GM19023 (cell line): ENCODE measurements around the gene OBP2B.
"Not testable (repeated sequence)": the region's sequence is repeated elsewhere in the genome, so short reads cannot be mapped to it uniquely, and the experiment has no call there.

Experiments used
- ATAC-seq: cut with Tn5 transposase; IDR thresholded peaks from one replicate; pipeline ENCODE4 v1.9.1; 2021; ENCODE audit warnings: mild to moderate bottlenecking, moderate library complexity; ENCODE audit not compliant: unreplicated experiment

The OBP2B gene

DNA sequence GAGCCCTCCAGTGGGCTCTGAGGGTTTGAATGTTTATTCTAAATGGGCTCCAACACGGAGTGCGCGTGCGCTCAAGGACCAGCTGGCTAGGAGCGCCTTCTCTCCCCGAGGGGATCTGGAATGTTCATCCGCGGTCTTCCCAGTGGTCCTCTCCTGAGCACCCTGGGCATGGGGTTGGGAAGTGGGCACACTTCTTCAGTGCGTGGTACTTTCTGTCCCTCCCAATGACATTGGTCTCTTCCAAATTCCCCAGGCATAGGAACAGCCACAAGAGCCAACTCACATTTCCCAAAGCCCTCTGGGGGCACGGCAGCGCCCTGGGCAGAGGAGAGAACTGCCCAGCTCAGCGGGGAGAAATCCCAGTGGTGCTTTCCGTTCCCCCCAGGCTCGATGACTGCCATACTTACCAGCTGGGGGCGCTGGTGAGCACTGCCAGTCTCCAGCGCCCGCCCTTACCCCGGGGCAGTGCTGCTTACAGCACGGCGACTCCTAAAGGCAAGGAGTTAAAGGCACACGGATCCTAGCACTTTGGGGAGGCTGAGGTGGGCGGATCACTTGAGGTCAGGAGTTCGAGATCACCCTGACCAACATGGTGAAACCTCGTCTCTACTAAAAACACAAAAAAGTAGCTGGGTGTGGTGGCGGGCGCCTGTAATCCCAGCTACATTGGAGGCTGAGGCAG lies 29.9 kb upstream of the OBP2B start:
- no peak for ATAC-seq

DNA sequence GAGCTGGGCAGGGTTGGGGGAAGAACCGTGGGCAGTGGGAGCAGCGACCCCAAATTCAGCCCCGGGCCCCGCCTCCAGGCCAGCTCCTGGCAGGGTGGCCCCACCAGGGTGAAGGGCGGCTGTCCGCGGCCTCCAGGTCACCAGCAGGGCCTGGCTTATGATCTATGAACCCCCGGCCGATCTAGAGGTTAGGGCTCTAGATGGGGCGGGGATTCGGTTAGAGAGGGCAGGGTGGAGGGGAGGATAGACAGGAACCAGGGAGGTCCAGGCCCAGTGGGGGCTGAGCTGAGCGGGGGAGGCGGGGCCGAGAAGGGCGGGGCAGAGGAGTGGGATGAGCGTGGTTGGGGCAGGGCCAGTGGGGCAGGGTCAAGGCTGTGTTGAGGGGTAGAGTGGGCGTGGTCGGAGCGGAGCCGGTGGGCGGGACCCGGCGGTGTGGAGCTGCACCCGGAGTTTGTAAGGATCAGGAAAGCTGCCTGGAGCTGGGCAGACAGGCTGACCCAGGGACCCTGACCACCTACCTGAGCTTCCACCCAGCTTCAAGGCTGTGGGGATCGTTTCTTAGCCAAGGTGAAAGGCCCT lies 29.3 kb upstream of the OBP2B start:
- no peak for ATAC-seq

DNA sequence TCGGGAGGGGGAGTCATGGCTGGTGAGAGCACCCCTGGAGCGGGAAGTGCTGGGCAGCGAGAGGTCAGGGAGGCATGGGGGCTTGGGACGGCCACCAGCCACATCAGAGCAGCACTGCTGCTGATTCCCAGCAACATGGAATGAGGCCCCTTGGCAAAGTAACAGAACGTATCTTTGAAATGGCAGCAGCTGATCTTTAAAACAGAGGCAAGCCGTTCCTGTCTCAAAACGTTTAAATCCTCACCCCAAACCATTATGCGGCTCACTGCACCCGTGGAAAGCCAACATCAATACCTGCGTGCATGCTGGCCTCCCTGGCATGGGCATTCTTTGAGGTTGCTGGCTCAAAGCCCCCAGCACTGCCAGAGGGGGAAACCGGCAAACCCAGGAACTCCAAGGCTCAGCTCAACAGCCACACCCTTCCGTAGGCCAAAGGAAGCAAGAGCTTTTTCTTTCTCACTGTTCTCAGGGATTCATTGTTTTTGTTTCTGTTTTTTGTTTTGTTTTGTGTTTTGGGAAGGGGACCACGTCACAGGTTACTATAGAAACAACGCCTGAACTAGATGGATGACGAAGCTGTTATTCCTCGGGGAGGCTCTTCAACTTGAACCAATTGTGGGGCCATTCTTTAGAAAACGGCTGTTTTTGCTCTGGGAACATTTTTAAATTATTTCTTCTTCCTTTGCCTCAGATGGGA lies 28.1 kb upstream of the OBP2B start:
- ATAC-seq: no peak

DNA sequence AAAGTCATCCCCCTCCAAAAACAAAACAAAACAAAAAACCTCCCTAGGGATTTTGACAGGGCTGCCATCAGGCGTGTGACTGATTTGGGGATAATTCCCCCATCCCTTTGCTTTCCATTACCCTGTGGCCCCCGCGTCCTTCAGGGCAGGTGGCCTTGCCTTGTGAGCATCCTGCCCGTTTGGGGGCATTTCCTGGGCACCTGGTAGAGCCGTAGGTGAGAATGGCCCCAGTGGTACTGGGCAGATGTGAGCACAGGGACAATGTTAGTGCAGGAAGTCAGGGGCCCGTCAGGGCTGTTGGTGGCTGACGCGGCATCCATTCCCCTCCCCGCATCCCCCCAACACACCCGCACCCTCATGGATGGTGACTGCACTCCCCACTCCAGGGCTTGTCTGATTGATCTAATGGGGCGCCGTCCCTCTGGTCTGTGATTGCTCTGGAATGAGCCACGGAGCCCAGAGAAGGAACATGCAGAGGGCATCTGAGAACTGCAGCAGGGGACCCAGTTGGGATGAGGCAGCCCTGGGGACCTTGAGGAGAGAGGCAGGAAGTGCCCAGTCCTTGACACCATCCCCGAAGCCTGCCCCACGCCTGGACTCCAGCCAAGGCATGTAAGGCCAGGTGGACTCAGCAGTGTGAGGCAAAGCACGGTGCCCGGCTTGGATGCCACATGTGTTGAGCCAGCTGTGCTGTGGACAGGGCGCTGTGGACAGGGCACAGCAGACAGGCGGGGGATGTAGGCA lies 27.4 kb upstream of the OBP2B start:
- not testable (repeated sequence) for ATAC-seq

DNA sequence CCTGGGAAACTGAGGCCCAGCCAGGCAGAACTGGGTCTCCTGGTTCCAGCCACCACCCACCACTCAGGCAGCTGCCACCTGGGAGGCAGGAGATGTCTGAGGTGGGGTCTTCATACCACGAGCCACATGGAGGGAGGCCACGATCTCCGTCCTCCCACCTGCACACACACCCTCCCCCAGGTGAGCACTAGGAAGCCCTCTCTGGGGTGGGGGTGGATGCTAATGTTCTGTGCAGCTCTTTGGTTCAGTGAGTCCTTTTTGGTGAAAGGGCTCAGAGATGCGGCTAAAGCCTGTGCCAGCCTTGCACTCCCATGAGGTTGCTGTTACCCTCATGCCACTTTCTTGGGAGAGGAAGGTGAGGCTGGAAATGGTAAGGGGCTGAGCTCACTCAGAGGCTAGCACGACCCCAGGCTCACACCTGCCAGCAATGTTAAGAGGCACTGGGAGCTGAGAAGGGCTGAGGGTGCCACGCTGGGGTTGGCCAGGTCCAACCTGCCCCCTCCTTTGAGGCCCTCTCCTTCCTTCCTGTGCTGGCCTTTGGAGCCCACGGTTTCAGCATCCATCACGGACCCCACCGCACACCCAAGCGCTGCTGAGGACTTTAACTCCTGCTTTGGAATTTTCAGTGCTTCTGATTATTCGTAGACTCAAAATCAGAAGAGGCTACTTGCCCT lies 26.6 kb upstream of the OBP2B start:
- no peak for ATAC-seq

DNA sequence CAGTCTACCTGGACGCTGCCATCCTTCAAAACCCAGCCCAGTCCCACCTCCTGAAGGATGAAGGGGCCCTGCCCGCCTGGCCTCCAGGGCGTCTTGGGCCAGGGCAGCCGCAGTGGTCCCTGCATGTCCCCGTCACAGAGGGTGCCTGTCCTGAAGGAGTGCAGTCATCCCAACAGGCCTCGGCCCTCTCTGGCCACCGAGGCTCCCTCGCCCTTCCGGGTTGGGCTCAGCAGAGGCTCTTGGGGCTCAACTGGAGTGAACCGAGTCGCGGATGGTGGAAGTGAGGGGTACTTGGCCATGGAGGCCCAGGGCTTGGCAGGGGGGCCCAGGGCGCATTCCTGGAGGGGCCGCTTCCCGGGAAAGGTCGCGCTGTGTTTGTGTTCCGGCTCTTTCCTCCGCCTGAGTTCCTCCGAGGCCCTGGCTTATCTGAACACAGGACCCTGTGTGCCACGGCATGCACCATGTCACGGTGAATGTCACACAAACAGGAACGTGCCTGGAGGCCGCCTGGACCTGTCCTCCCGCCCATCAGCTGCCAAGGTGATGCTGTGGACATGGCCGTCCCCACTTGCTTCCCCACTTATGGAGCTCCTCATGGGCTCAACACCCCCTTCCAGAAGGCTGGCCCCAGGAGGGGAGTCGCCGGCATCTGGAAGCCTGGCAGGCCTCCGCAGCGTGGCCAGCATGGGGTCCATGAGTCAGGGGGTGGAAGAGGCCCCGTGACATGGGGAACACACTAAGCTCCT lies 25.7 kb upstream of the OBP2B start:
- no peak for ATAC-seq

DNA sequence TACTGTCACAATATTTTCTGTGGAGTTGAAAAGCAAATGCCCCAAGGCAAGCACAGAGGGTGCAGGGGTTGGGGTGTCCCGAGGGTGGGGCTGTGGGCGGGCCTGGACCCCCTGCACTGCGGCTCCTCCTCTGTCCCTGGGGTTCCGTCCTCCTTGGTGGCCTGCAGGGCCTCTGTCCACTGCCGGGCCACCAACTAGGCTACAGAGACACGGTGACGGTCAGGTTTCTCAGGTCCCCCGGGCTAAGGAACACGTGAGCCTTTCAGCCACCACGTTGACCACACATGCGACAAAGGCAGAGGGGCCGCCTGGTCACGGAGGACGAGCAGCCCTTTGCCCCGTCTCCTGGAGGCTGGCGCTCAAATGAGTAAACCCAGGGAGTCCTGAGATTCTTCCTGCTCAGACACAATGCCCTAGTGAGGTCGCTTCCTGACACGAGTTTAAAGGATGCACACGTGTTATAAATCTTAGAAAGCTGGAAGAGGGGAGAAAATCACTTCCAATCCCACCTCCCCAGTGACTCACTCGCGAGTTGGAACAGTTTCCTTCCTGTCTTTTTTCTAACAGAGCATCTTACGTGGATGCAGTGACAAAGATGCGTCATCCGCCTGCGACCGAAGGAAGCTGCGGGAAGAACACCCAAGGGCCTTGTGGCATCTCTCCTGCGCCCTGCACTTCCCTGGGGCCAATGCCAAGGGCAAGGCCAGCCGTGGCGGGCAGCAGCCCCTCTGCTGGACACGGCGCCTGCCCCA lies 24.8 kb upstream of the OBP2B start:
- ATAC-seq: no peak

DNA sequence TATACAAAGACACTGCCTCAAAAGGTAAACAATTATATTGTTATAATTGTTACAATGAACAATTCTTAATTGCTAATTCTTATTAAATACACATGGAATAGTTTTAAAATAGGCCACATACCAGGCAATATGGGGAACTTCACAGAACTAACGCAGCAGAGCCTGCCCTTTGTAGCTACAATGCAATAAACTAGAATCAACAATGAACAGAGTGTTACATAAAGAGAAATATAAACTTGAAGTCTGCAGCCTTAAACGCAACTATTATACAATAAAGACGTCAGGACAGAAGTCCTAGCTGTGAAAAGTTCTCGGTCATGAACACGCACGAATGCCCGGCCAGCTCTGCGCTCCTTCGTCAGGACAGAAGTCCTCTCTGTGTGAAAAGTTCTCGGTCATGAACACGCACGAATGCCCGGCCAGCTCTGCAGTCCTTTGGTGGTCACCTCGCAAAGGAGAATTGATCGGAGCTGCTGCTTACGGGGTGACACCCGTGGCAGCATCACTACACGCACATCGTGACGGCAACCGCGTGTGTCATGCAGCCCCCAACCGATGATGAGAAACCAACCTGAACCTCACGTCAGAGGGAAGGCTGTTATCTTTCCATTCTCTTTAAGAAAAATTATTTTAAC lies 23.0 kb upstream of the OBP2B start:
- ATAC-seq: not testable (repeated sequence)

DNA sequence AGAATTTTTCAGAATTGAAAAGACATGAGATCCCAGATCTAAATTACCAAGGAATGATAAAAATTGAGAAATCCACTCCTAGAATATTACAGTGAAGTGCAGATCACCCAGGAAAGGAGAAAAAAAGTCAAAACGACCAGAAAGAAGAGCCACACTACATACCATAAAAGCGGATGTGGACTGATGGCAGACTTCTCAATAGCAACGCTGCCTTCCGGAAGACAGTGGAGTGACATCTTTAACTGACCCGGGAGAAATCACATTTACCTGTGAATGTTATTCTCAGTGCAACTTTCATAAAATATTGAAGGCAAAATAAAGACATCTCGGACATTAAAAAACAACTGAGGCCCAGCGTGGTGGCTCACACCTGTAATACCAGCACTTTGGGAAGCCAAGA lies 21.5 kb upstream of the OBP2B start:
- not testable (repeated sequence) for ATAC-seq

DNA sequence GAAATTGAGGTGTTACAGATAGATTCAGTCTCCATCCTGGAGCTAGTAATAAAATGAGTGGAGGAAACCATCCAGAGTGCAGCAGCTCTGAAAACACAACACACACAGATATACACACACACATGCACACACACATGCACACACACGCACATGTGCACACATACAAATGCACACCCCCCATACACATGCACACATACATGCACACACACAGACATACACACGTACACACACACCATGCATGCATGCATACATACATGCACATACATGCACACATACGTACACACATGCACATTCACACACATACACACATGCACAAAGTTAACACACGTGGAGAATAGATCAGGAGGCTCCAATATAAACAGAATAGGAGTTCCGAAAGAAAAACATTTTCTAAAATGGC lies 21.0 kb upstream of the OBP2B start:
- no peak for ATAC-seq

DNA sequence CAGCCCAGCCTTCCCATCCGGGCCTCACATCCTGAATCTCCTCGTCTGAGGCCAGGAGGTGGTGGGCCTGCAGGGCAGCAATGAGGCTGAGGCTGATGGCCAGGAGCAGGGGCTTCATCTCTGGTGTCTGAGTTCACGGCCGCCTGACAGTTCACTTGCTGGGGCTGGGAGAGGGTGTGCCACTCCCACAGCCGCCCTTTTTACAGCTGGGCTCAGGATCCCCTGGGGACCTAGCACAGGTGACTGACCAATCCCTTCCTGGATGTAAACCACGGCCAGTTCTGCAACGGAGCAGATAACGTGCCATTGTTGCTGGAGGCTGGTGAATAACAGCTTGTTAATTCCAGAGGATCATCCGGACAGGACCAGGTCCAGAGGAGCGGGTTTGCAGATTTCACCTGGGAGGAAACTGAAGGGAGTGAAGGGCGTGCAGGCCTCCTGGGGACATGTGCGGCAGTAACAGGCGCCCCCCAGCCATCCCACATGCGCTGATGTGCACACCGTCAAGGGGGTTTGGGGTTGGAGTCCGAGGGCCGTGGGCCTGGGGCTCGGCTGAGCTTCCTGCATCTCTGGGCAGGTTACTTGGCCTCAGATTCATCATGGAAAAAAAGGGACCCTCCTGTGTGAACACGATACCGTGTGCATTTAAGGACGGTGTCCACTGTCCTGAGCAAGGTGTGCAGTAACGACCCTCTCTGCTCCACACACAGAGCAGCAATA lies 19.6 kb upstream of the OBP2B start:
- not testable (repeated sequence) for ATAC-seq

DNA sequence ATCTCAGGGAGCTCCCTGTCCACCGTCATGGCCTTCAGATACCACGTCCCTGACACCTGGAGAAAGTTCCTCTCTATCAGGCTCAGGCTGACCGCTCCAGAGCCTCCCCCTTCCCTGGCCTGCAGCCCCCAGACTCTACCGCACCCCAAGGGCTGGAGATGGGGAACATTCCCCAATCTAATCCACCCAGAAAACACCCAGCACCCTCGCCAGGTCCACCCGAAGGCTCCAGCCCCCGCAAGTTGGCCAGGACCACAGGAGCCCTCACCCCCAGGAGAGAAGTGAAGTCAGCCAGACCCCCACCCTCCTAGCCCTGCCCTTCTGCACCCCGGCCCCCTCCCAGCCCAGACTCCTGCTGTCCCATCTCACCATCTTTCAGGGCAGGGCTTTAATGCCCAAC lies 18.9 kb upstream of the OBP2B start:
- ATAC-seq: not testable (repeated sequence)

DNA sequence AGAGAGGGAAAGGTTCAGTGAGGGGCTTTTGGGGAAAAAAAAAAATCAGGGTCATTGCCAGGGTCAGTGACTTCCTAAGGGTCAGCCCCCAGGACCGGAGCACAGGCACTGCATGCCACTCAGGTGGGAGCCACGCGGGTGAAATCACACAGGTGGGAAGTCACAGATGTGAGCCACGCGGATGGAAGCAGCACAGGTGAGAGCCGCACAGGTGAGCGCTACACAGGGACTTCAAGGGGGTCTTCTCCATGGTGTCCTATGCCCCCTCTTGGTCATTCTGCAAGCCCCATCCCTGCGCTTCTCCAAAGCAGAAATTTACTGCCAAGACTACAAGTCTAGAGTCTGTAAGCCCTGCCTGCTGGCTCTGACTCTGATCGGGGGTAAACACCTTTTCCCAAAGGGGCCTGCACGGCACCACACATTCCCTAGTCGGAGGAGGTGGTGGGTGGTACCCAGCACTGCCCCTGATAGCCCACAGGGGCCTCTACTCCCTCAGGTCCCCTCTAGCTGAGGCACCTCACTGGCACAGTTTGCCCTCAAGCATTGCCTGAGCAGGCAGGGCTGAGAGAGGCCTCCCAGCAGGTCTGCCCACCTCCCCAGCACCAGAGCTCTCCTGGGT lies 18.3 kb upstream of the OBP2B start:
- no peak for ATAC-seq

DNA sequence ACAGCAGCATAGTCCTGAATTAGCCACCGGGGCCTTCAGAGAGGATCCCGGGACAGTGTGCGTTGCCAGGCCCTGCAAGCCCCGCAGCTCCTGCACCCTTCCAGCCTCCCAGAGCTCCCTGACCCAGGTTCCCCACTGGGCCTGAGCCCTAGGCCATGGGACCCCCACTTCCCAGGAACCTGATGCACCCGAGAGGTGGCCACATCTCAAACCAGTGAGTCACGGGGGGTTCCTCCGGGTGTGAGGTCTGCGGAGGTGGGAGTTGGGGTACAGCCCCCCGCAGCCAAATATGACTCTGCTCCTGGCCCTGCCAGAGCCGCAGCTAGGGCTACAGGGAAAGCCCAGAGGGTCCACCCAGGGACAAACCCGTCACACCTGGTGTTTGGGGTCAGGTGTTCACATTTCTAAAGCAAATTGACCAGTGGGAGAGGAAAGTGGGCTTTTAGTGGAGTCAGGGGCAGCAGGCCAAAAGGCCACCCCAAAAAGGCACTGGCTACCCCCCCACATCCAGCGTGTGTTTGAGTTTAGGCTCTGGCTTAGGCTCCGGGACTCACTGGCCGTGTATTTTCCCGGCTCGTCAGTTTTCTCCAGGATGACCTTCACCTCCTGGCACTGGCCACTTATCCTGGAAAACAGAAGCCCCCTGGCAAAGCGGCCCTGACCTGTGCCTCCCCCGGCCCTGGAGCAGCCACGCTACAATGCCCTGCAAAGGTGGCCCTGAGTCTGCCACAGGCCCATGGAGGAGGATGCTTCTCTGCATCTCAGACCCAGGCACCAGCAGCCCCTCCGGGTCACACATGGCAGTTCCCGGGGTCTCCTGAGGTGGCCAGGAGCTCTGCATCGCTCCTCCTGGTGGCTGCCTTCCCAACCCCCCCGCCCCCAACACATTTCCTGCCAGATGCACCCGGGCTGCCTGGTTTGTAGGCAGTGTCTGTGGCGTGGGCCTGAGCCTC lies 17.4 kb upstream of the OBP2B start:
- ATAC-seq: no peak

DNA sequence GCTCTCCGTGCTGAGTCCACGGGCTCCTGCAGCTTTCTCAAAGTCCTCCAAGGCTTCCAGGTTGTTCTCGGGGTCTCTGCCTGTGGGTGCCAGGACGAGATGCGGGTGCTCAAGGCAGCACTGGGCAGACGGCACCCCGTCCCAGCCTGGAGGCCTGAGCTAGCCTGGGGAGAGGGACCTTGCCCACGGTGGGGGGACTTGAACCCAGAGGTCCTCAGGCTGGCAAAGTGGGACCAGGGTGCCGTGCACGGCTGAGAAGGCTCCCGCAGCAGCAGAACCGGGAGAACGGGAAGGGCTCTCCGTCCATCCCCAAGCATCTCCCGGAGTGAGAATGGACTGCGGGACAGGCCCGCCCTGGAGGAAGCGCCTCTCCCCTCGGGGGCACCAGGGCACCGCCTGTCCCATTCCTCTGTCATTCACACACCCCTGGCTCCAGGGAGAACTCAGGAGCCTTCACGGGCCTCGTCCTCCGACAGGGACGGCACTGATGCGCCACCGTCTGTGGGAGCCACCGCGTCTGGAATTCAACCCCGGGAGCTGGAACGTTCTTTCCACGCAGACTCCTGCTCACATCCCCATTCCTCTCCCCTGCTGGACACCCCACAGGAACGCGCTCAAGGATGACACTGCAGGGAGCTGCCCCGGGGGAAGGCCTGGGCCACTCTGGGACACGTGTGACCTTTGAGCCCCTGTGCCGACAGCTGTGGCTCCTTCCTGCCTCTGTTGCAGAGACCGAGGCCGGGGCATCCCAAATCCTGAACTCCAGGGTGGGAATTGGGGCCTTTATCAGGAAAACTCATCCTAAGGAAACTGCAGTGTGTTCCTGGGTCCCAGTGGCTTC lies 16.3 kb upstream of the OBP2B start:
- ATAC-seq: no peak

DNA sequence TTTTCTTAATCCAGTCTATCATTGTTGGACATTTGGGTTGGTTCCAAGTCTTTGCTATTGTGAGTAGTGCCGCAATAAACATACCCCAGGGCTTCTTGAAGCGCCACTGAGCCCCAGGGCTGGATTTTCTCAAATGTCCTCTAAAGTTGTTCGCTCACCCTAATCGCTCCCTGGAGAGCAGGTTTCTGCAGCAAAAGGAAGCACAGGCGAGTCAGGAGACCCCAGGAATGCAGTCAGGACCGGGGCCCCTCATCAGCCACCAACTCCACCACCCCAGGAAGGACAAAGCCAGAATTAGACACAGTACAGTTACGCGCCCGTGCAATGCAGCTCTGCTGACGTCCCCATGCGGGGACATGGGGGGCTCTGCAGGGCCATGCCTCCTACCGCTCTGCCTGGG lies 15.7 kb upstream of the OBP2B start:
- no peak for ATAC-seq
